ENCODE measurements around the gene PASK. TPM values are rescaled to one million over a fixed set of nuclear protein-coding genes. Genes with fewer than 3 reads are reported as not detected.

Gene PASK
- total RNA-seq, 1 experiment from 2014 or later: 45.8 TPM

- Histone ChIP-seq H3K4me2 (ENCODE audit: low read length) (no peak overlapping the region), H3K27ac (ENCODE audit: low read depth, low read length) (no peak overlapping the region), H4K20me1 (ENCODE audit: insufficient read depth) (no peaks in the 10 kb centered on the region), H3K9me3 (ENCODE audit: control insufficient read depth in 1 of 2, insufficient read depth in 1 of 2, low read depth in 1 of 2, low read length in 2 of 2) (no peaks in the 10 kb centered on the region), H3K4me3 (replicated peaks in 1 of 2; ENCODE audit: low read depth in 1 of 2, low read length in 2 of 2) (no peak overlapping the region), H3K36me3 (ENCODE audit: control insufficient read depth in 1 of 2, insufficient read depth in 2 of 2, low read length in 2 of 2) (peaks cover 0 to 4% of the 10 kb centered on the region in 2 experiments; a peak in 1 of 4 replicates), H3K4me1 (ENCODE audit: control insufficient read depth in 1 of 2, insufficient read depth in 2 of 2, low read length in 2 of 2) (no peaks in the 10 kb centered on the region), H3K79me2 (ENCODE audit: insufficient read depth, low read length) (no peaks in the 10 kb centered on the region), H3K9ac (ENCODE audit: low read length) (no peak overlapping the region), H3K9me2 (ENCODE audit: insufficient read depth) (no peaks in the 10 kb centered on the region), H2AFZ (ENCODE audit: low read depth, low read length, poor library complexity, severe bottlenecking) (no peak overlapping the region), H3K27me3 (ENCODE audit: insufficient read depth, low read length) (no peaks in the 10 kb centered on the region)
- ChIA-PET CTCF (no interaction called here), RAD21 (ENCODE audit: low non-redundant PET in 1 of 2, low total read pairs in 2 of 2, uncharacterized antibody in 2 of 2, unreplicated experiment in 2 of 2) (no interaction called here), POLR2A (no interaction called here)
- no peak for ATAC-seq
- TF ChIP-seq, protein P1, sequence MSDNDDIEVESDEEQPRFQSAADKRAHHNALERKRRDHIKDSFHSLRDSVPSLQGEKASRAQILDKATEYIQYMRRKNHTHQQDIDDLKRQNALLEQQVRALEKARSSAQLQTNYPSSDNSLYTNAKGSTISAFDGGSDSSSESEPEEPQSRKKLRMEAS (IDR thresholded peaks at IDR 0.05): no peak
- TF ChIP-seq SRF (IDR thresholded peaks at IDR 0.05; ENCODE audit: low read depth) (no peak), JUND (IDR thresholded peaks at IDR 0.05) (no peak), ATF3 (IDR thresholded peaks at IDR 0.05) (no peak), CBX3 (IDR thresholded peaks at IDR 0.05; ENCODE audit: low read depth) (no peak), ZFX (IDR thresholded peaks at IDR 0.05) (no peak), SP1 (IDR thresholded peaks at IDR 0.05; ENCODE audit: low read depth) (no peak), ZNF274 (IDR thresholded peaks at IDR 0.05; ENCODE audit: low read depth, low read length) (no peak), CEBPB (IDR thresholded peaks at IDR 0.05; ENCODE audit: low read depth) (no peak), EZH2 (IDR thresholded peaks at IDR 0.05) (no peak), EZH2phosphoT487 (IDR thresholded peaks at IDR 0.05; ENCODE audit: borderline replicate concordance) (no peak), POLR2AphosphoS5 (IDR thresholded peaks at IDR 0.05; ENCODE audit: low read depth, low read length) (no peak), POLR2A (IDR thresholded peaks at IDR 0.05; ENCODE audit: borderline replicate concordance, extremely low read depth, insufficient read depth, insufficient read length) (no peak)
- TF ChIP-seq, protein P2, sequence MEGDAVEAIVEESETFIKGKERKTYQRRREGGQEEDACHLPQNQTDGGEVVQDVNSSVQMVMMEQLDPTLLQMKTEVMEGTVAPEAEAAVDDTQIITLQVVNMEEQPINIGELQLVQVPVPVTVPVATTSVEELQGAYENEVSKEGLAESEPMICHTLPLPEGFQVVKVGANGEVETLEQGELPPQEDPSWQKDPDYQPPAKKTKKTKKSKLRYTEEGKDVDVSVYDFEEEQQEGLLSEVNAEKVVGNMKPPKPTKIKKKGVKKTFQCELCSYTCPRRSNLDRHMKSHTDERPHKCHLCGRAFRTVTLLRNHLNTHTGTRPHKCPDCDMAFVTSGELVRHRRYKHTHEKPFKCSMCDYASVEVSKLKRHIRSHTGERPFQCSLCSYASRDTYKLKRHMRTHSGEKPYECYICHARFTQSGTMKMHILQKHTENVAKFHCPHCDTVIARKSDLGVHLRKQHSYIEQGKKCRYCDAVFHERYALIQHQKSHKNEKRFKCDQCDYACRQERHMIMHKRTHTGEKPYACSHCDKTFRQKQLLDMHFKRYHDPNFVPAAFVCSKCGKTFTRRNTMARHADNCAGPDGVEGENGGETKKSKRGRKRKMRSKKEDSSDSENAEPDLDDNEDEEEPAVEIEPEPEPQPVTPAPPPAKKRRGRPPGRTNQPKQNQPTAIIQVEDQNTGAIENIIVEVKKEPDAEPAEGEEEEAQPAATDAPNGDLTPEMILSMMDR (IDR thresholded peaks at IDR 0.05 in 2 of 3, conservative IDR thresholded peaks at IDR 0.05 in 1 of 3; ENCODE audit: borderline replicate concordance in 1 of 3, insufficient read depth in 1 of 3, low read depth in 2 of 3, low read length in 2 of 3): no peak
- TF ChIP-seq, protein P3, sequence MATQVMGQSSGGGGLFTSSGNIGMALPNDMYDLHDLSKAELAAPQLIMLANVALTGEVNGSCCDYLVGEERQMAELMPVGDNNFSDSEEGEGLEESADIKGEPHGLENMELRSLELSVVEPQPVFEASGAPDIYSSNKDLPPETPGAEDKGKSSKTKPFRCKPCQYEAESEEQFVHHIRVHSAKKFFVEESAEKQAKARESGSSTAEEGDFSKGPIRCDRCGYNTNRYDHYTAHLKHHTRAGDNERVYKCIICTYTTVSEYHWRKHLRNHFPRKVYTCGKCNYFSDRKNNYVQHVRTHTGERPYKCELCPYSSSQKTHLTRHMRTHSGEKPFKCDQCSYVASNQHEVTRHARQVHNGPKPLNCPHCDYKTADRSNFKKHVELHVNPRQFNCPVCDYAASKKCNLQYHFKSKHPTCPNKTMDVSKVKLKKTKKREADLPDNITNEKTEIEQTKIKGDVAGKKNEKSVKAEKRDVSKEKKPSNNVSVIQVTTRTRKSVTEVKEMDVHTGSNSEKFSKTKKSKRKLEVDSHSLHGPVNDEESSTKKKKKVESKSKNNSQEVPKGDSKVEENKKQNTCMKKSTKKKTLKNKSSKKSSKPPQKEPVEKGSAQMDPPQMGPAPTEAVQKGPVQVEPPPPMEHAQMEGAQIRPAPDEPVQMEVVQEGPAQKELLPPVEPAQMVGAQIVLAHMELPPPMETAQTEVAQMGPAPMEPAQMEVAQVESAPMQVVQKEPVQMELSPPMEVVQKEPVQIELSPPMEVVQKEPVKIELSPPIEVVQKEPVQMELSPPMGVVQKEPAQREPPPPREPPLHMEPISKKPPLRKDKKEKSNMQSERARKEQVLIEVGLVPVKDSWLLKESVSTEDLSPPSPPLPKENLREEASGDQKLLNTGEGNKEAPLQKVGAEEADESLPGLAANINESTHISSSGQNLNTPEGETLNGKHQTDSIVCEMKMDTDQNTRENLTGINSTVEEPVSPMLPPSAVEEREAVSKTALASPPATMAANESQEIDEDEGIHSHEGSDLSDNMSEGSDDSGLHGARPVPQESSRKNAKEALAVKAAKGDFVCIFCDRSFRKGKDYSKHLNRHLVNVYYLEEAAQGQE (IDR thresholded peaks at IDR 0.05; ENCODE audit: low read depth): no peak
- no peak for DNase-seq (ENCODE audit: low read depth, low spot score)
- intact Hi-C loops (cut with micrococcal nuclease): no loop called here
- no TSS peak for BruUV-seq (replicated peaks)
These were observed 37.8 kb downstream of the PASK start for GRCh38 chr2:241111440-241111805.

Data from HCT116 (cell line).